Right lobe of liver (tissue), 4 donors: Measurements from ENCODE around the gene PPP1R18.
"Not testable (repeated sequence)": the region's sequence is repeated elsewhere in the genome, so short reads cannot be mapped to it uniquely, and the experiment has no call there.

ENCODE experiments used
- CTCF ChIP-seq, 4 donors: fragments of 200-600 bp in 3 of 4; fragments of 450-650 bp in 1 of 4; IDR thresholded peaks; one replicate each; pipeline versions ENCODE4 v1.5.1 to v1.8.0; 2016 to 2022; ENCODE audit warnings: antibody characterized with exemption in 4 of 4, mild to moderate bottlenecking in 2 of 4
- POLR2A ChIP-seq: fragments of 450-650 bp; IDR thresholded peaks from one replicate; pipeline ENCODE4 v1.6.1; 2017; ENCODE audit warnings: antibody characterized with exemption, mild to moderate bottlenecking
- donor health status: DM: no; HTN: no; CAD: no.
- donor health status: DM: no; HTN: no; CAD: no.
- donor health status: DM: no; HTN: yes; CAD: no.

GRCh38 chr6:30722025-30722279 is 35.5 kb upstream of the PPP1R18 start:
- TF ChIP-seq POLR2A; CTCF (IDR thresholded peaks at IDR 0.05): not testable (repeated sequence)
